Measurements from ENCODE around the gene FHAD1.

GRCh38 chr1:15442119-15442518, 195.1 kb downstream of the FHAD1 start:
- no peak for TF ChIP-seq CTCF (IDR thresholded peaks at IDR 0.05)
- TF ChIP-seq, protein P1, sequence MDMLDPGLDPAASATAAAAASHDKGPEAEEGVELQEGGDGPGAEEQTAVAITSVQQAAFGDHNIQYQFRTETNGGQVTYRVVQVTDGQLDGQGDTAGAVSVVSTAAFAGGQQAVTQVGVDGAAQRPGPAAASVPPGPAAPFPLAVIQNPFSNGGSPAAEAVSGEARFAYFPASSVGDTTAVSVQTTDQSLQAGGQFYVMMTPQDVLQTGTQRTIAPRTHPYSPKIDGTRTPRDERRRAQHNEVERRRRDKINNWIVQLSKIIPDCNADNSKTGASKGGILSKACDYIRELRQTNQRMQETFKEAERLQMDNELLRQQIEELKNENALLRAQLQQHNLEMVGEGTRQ (IDR thresholded peaks at IDR 0.05; ENCODE audit: borderline replicate concordance, low read depth, low read length) = no peak
- TF ChIP-seq NRF1 (IDR thresholded peaks at IDR 0.05; ENCODE audit: low read depth, low read length) = no peak
- TF ChIP-seq, protein P2, sequence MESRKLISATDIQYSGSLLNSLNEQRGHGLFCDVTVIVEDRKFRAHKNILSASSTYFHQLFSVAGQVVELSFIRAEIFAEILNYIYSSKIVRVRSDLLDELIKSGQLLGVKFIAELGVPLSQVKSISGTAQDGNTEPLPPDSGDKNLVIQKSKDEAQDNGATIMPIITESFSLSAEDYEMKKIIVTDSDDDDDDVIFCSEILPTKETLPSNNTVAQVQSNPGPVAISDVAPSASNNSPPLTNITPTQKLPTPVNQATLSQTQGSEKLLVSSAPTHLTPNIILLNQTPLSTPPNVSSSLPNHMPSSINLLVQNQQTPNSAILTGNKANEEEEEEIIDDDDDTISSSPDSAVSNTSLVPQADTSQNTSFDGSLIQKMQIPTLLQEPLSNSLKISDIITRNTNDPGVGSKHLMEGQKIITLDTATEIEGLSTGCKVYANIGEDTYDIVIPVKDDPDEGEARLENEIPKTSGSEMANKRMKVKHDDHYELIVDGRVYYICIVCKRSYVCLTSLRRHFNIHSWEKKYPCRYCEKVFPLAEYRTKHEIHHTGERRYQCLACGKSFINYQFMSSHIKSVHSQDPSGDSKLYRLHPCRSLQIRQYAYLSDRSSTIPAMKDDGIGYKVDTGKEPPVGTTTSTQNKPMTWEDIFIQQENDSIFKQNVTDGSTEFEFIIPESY (IDR thresholded peaks at IDR 0.05; ENCODE audit: borderline replicate concordance, low read depth) = no peak
- TF ChIP-seq EZH2phosphoT487 (IDR thresholded peaks at IDR 0.05; ENCODE audit: borderline replicate concordance, low read depth) = no peak
- TF ChIP-seq, protein P3, sequence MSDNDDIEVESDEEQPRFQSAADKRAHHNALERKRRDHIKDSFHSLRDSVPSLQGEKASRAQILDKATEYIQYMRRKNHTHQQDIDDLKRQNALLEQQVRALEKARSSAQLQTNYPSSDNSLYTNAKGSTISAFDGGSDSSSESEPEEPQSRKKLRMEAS (IDR thresholded peaks at IDR 0.05; ENCODE audit: low read depth) = no peak
- no peak for TF ChIP-seq NFIC (IDR thresholded peaks at IDR 0.05; ENCODE audit: borderline replicate concordance)
- no peak for TF ChIP-seq RFX5 (IDR thresholded peaks at IDR 0.05; ENCODE audit: low read length)
- TF ChIP-seq FOXM1 (IDR thresholded peaks at IDR 0.05; ENCODE audit: low read depth) = no peak
- TF ChIP-seq JUND (IDR thresholded peaks at IDR 0.05) = no peak

Measured in SK-N-SH (cell line).